H7 (cell line): ENCODE measurements around the gene SAMD7. TPM values are rescaled to one million over a fixed set of nuclear protein-coding genes. Genes with fewer than 3 reads are reported as not detected.

Source experiments
- DNase-seq: peaks from one replicate; pipeline ENCODE4 v3.0.0; 2012
- H3K27me3 ChIP-seq: 2 replicates; pipeline ENCODE4 v1.6.0; 2011; ENCODE audit warnings: mild to moderate bottlenecking, low read length; ENCODE audit not compliant: control insufficient read depth, insufficient read depth
- H3K36me3 ChIP-seq: replicated peaks from 2 replicates; pipeline ENCODE4 v1.5.1; 2011; ENCODE audit warnings: low read length; ENCODE audit not compliant: control insufficient read depth, insufficient read depth
- H3K4me3 ChIP-seq: 2 replicates; pipeline ENCODE4 v1.5.1; 2011; ENCODE audit warnings: low read depth, mild to moderate bottlenecking, control low read depth, low read length, moderate library complexity; ENCODE audit not compliant: insufficient read depth
- total RNA-seq: library from RNA; depleted of rRNA; stranded (reverse); fragments of >200 nt; shearing (Covaris generic); gene quantifications from 2 replicates; pipeline ENCODE4 v1.2.3, GENCODE V29; 2014; rRNA removed

Gene SAMD7, protein sequence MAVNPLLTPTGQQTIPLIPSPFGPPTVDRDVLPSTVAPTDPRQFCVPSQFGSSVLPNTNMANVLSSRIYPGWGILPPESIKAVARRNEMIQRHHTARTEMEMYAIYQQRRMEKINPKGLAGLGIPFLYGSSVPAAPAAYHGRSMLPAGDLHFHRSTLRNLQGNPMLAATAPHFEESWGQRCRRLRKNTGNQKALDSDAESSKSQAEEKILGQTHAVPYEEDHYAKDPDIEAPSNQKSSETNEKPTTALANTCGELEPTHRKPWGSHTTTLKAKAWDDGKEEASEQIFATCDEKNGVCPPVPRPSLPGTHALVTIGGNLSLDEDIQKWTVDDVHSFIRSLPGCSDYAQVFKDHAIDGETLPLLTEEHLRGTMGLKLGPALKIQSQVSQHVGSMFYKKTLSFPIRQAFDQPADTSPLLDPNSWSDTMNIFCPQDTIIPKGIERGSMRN
- not detected in 2 replicates for total RNA-seq

DNA sequence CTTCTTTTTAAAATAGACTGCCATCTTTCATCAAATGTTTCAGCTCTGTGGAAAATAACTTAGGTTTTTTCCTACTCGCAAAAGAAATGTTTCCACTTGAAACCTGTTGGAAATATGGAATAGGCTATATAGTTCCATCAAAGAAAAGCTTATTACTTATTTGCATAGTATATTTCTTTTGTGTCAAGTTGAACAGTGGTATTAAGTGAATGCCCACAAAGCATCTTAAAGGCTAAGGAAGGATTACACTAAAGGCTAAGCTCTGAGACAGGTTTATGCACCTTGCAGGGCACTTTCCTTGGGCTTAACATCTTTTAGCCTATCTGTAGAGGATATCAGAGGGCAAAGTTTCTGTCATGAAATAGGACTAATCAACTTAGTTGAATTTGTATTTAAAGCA, at the start of gene SAMD7:
Gene SAMD7 (plus strand): TSS at position 301 of the 400 bp plus-strand sequence. CDS start 7,927 bp downstream, outside the sequence.
- H3K36me3 ChIP-seq: no peaks in the 10 kb centered on the region
- H3K27me3 ChIP-seq: no peaks in the 10 kb centered on the region
- DNase-seq: no peak
- no peak within 1 kb of the TSS for H3K4me3 ChIP-seq

DNA sequence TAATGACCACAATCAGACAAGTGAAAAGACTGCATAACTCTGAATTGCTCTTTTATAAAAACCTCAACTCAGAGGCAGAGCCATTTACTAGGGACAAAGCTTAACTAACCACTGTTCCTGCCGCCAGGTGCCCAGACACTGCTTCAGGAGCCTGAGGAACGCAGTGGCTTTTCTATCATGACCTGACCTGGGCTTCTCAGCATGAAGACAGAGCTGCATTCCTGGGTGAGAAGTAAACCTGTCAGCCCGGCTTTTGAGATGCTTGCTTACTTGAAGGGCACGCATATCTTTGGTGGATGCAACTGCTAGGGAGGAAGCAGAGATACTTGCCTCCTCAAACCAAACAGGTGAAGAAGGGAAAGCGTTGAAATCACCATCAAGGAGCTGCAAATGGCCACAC, 49.5 kb upstream of the SAMD7 start:
- no peaks in the 10 kb centered on the region for H3K36me3 ChIP-seq
- H3K4me3 ChIP-seq: no peak overlapping the region
- H3K27me3 ChIP-seq: no peaks in the 10 kb centered on the region
- peak; percentile 18 for DNase-seq

DNA sequence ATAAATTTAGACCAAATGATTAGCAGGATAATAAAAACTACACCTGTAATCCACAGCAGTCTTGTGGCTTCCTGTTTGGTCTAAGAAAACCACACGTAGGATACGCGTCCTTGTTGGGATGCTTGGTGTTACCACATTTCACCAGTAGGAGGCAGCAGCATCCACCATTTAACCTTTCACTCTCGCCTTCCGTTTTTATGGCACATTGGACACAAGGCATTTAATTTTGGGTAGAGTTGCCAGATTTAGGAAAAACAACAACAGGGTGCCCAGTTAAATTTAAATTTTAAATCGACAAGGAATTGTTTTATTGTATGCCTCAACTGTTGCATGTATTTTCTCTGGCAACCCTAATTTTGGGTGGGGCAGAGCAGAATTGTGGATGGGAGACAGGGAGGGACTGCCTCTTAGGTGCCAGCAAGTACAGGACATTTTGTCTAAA, 47.9 kb upstream of the SAMD7 start:
- H3K27me3 ChIP-seq: no peaks in the 10 kb centered on the region
- H3K36me3 ChIP-seq: no peaks in the 10 kb centered on the region
- H3K4me3 ChIP-seq: no peak overlapping the region
- peak; percentile 40 for DNase-seq

DNA sequence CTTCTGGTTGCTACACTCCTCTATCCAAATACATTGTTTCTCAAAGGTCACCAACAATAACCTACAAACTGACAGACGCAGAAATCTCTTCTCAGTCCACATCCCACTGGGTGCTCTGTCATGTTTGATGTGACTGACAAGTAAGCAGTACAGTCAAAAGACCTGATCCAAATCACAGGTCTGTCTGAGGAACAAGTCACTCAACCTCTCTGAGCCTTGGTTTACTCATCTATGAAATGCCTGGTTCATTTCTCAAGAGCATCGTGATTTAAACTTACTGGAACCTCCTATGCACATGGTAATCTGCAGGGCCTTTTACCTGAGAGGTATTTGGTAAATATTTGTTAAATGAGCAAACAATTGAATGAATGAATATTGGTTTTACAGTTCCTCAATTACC, 47.1 kb upstream of the SAMD7 start:
- DNase-seq: no peak
- Histone ChIP-seq H3K27me3 (no peaks in the 10 kb centered on the region), H3K4me3 (no peak overlapping the region), H3K36me3 (no peaks in the 10 kb centered on the region)

DNA sequence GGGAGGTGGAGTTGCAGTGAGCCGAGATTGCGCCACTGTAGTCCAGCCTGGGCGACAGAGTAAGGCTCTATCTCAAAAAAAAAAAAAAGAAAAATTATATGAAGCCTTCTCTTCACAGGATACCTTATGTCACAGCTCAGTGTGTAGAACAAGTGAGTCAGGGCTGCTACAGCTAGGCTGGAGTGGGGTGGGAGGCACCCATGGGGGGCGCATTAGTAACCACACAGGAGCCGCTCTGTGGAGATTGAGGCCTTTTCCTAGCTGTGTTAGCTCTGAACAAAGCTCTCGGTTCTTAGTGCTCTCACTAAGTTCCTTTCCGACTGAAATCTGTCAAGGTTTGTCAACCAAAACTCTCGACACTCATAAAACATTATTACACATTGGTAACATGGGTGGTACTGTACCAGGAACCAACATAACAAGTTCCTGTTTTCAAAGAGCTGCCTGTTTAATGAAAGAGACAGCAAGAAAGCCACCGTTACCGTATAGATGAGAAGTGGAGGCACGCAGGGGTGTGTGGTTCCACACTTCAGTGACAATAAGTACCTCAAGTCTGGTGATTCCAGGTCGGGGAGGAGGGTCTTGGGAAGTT, 46.1 kb upstream of the SAMD7 start:
- no peaks in the 10 kb centered on the region for H3K27me3 ChIP-seq

DNA sequence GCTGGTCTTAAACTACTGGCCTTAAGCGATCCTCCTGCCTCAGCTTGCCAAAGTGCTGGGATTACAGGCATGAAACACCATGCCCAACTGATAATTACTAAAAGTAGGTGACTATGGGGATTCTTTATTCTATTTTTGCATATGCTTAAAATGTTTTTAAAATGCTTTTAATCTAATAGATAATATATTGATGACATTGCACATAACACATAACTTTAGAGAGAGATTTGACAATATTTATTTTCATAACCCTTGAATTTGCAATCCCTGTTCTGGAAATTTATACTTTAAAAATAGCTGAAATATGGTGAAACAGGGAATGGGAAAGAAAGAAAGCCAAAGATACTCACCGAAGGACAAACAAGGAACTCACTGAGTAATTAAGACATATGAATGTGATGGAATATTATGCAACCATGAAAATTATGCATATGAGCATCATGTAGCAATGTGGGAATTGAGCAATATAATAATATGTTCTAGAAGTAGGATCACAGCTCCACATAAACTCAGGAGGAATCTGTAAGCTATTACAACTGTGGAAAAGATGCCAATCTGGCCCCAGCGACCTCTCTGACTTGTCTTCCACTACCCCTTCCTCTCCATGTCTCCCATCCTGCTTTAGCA, 43.7 kb upstream of the SAMD7 start:
- no peak for DNase-seq
- Histone ChIP-seq H3K36me3 (no peaks in the 10 kb centered on the region), H3K4me3 (no peak overlapping the region), H3K27me3 (no peaks in the 10 kb centered on the region)

More for the DNA sequence above, 46.1 kb upstream of the SAMD7 start:
- DNase-seq: no peak
- Histone ChIP-seq H3K4me3 (no peak overlapping the region), H3K36me3 (no peaks in the 10 kb centered on the region)

DNA sequence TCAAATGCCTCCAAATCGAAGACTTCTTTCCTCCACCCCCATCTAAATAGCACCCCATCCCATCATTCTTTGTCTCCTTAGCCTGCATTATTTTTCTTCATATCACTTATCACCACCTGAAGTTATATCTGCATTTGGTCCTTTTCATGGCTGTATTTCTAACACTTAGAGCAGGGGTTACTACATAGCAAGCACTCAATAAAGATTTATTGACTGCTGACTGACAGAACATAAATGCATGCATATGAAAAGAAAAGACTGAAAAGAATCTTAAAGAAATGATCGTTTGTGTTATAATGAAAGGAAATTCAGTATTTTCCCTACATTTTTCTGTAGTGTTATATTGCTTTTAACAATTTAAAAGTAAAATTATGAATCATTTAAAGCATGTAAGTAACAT, 43.0 kb upstream of the SAMD7 start:
- Histone ChIP-seq H3K4me3 (no peak overlapping the region), H3K36me3 (no peaks in the 10 kb centered on the region), H3K27me3 (no peaks in the 10 kb centered on the region)
- DNase-seq: no peak

DNA sequence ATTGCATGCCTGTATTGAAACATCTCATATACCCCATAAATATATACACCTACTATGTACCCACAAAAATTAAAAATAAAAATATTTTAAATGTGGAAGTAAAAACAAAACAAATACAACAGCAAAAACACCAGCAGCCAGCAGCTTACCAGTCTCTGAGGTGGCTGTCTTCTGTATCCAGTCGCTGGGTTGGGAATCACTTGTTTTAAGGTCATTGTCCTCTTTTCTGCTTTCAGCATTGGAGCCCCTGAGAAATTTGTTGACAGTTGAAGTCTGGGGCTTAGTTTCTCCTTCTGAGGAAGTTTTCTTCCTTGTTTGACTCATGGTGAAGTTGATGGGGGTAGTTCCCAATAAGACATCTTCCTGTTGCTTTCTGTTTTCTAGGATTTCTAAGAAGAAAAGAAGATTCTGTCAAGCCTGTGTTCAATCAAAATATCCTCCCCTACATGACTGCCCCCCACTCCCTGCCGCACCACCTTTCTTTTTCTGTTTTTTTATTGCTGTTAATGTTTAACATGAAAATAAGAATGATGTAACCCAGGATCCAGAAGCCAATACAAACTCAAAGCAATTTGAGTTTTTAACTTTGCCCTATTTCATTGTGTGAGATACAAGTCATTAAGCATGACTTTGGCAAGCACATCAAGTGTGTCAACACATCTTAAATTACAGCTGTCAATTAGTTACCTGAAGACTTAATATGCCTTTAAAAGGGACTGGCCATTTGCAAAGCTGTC, 41.7 kb upstream of the SAMD7 start, which contains the start of gene LRRC31:
Gene LRRC31 (minus strand): TSS at position 452 of the 737 bp plus-strand sequence. CDS start 128 bp downstream, at position 324.
- no peaks in the 10 kb centered on the region for H3K27me3 ChIP-seq
- no peaks in the 10 kb centered on the region for H3K36me3 ChIP-seq
- no peak for DNase-seq
- H3K4me3 ChIP-seq: no peak within 1 kb of the TSS

DNA sequence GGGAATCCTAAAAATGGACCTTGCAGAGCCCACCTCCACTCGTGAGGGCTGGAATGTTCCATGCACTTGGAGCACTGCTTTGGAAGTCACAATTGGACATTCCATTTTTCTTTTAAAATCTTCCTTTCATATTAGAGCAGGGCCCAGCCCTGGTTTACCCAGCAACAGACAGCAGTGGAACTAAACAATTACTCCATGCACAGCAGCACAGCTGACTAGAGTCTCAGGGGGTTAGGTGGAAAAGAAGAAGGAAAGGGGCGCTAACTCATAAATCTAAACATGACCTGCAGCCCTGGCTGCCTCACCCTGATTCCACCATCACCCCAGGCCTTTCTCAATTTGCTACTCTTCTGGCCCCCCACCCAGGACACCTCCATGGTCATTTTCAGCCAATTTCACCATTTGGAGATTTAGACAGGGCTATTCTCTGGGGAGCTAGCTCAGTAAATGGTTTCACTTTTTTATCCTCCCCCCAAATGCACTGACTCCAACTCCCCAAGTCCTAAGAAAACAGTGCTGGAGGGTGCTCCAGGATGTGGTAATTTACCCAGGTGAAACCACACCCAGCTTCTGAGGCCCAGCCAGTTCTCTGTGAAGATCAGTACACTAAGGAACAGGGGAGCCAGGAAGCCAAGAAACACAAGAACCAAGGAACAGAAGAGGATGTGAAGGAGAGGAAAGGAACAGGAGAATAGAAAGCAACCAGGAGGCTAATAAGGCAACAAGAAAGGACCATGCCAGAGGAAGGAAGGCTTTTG, 40.1 kb upstream of the SAMD7 start:
- H3K36me3 ChIP-seq: no peaks in the 10 kb centered on the region
- H3K27me3 ChIP-seq: no peaks in the 10 kb centered on the region
- DNase-seq: no peak
- no peak overlapping the region for H3K4me3 ChIP-seq

DNA sequence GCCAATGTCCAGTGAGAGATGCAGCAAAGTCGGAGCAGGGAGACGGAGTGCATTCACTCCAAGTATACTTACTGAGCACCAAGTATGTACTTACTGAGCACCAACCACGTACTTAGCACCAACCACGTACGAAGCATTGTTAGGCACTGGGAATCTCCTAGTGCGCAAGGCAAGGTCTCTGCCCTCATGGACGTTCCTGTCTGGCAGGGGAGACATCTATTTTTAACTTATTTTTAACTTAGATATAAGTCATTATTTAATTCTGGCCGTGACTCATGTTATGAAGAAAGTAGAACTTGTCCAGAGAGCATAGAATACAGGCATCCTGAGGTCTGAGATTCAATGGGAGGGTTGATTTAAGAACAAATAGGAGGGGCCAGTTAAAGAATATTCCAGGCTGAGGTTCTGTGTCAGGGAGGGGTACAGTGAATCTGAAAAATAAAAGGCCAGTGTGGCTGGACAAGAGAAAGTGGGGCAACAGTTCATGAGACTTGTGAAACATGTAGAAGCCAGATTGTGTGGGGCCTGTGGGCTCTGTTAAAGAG, 32.3 kb upstream of the SAMD7 start:
- Histone ChIP-seq H3K36me3 (no peaks in the 10 kb centered on the region), H3K4me3 (no peak overlapping the region), H3K27me3 (no peaks in the 10 kb centered on the region)
- no peak for DNase-seq

DNA sequence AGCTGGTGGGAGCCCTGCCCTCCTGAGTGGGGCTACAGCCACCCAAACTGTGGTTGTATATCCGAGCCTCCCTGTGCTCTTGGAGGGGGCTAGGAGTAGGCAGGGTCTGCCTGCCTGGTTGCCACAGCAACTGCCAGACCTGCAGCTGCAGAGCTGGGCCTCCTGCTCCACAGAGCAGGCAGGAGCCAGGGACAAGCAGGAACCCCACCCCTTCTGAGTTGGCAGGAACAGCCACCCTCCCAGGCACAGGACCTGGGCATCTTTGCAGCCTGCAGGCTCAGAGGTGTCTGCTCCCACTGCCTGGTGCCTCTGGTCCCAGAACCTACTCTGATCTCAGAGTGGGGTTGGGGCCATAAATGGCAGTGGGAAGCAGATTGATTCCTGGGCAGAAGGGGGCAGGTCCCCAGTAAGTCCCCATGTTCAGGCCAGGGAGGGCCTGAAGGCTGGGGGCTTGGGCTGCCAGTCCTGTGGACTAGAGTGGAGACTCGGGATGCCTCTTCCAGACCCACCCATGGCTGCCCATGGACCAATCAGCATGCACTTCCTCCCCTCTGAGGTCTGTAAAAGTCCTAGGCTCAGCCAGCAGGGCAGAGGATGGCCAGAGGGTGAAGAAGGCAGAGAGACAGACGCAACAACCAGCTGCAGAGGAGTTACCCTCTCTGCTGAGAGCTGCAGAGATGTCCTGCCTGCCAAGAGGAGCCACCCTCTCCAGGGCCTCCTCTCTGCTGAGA, 31.4 kb upstream of the SAMD7 start:
- Histone ChIP-seq H3K4me3 (no peak overlapping the region), H3K36me3 (no peaks in the 10 kb centered on the region), H3K27me3 (no peaks in the 10 kb centered on the region)
- no peak for DNase-seq

DNA sequence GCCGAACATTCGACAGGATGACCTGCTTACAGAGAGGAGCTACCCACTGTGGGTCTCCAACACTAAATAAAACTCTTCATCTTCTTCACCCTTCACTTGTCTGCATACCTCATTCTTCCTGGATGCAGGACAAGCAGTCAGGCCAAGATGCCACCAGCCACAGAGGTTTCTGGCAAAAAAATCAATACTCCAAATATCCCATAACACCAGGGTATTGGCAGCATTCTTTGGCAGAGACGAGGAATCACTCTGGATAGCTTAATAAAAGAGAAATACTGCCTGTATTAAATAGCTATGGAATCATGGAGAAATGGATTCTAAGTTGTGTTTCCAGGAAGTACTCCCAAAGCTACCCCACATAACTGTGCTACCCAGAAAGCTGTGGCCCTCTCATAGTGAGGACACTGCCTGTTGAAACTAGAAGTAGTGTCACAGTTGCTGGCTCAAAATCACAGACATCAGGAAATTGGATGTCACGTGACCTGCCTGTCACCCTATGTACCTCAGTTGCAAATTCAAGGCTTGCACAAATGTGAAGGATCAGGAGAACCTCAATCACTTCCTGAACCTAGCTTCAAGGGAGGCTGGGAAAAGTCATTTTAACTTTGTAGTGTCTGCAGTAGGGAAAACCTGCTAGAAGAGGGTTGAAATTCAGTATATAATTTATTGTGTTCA, 30.7 kb upstream of the SAMD7 start:
- H3K27me3 ChIP-seq: no peaks in the 10 kb centered on the region
- no peak overlapping the region for H3K4me3 ChIP-seq
- no peaks in the 10 kb centered on the region for H3K36me3 ChIP-seq
- no peak for DNase-seq

DNA sequence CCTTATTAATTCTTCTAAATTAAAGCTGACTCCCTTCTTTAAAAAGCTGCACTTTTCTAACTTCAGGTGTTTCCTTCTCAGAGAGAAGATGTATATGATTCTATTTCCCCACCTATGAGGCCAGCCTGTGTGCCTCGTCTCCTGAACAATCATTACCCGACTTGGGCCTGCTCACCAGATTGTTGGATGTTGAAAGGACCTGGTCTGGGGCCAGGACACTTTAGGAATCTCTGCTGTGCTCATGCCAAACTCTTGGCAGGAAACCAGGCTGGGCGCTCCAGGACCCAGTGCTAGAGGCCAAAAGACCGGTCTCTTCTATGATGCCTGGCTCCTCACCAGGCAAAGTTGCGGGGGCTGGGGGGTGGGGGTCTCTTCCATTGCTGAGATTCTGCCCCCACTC, 24.7 kb upstream of the SAMD7 start:
- no peaks in the 10 kb centered on the region for H3K36me3 ChIP-seq
- no peaks in the 10 kb centered on the region for H3K27me3 ChIP-seq
- DNase-seq: no peak
- H3K4me3 ChIP-seq: no peak overlapping the region
